Neural progenitor cell (in vitro differentiated cells): ENCODE results near the gene STRA8. TPM values are rescaled to one million over a fixed set of nuclear protein-coding genes. Genes with fewer than 3 reads are reported as not detected.

ENCODE experiments used
- DNase-seq: peaks from one replicate; pipeline ENCODE4 v3.0.0-alpha.2; 2016; ENCODE audit warnings: low spot score
- H2AFZ ChIP-seq: fragments of 200-600 bp; sonication (generic); replicated peaks from 2 replicates; pipeline ENCODE4 v1.6.1; 2016; ENCODE audit warnings: antibody characterized with exemption
- H3F3A ChIP-seq: fragments of 200-600 bp; sonication (generic); 2 replicates; pipeline ENCODE4 v1.6.1; 2016; ENCODE audit warnings: antibody characterized with exemption, low read depth
- H3K27ac ChIP-seq: fragments of 200-600 bp; sonication (generic); 2 replicates; pipeline ENCODE4 v1.5.1; 2016; ENCODE audit warnings: mild to moderate bottlenecking
- H3K27me3 ChIP-seq: fragments of 200-600 bp; sonication (generic); 2 replicates; pipeline ENCODE4 v1.6.1; 2016; ENCODE audit warnings: mild to moderate bottlenecking, moderate library complexity
- H3K36me3 ChIP-seq: fragments of 200-600 bp; sonication (generic); 2 replicates; pipeline ENCODE4 v1.5.1; 2016
- H3K4me1 ChIP-seq: fragments of 200-600 bp; sonication (generic); 2 replicates; pipeline ENCODE4 v1.6.1; 2016; ENCODE audit warnings: mixed run types
- H3K4me2 ChIP-seq: fragments of 200-600 bp; sonication (generic); 2 replicates; pipeline ENCODE4 v1.6.1; 2016
- H3K4me3 ChIP-seq: fragments of 200-600 bp; sonication (generic); 2 replicates; pipeline ENCODE4 v1.5.1; 2016
- H3K79me2 ChIP-seq: fragments of 200-600 bp; sonication (generic); 2 replicates; pipeline ENCODE4 v1.6.1; 2016; ENCODE audit warnings: low read depth
- H3K9ac ChIP-seq: fragments of 200-600 bp; sonication (generic); 2 replicates; pipeline ENCODE4 v1.6.1; 2016
- H3K9me3 ChIP-seq: fragments of 200-600 bp; sonication (generic); 2 replicates; pipeline ENCODE4 v1.5.1; 2016; ENCODE audit warnings: low read depth
- H4K20me1 ChIP-seq: fragments of 200-600 bp; sonication (generic); 2 replicates; pipeline ENCODE4 v1.6.1; 2016; ENCODE audit warnings: low read depth
- H3K27ac Mint-ChIP-seq: 3 replicates; pipeline ENCODE4 v1.8.0; 2021; ENCODE audit warnings: mixed read lengths
- H3K27me3 Mint-ChIP-seq: 2 replicates; pipeline ENCODE4 v1.8.0; 2022; ENCODE audit warnings: low read depth, mild to moderate bottlenecking, inconsistent platforms, moderate library complexity, mixed read lengths; ENCODE audit not compliant: insufficient read depth
- H3K36me3 Mint-ChIP-seq: 3 replicates; pipeline ENCODE4 v1.8.0; 2021; ENCODE audit warnings: mixed read lengths
- H3K4me1 Mint-ChIP-seq: 3 replicates; pipeline ENCODE4 v1.8.0; 2021; ENCODE audit warnings: mixed read lengths
- H3K4me3 Mint-ChIP-seq: 3 replicates; pipeline ENCODE4 v1.8.0; 2021; ENCODE audit warnings: mild to moderate bottlenecking, moderate library complexity, mixed read lengths
- H3K9me3 Mint-ChIP-seq: 3 replicates; pipeline ENCODE4 v1.8.0; 2020; ENCODE audit warnings: mixed read lengths
- EZH2 ChIP-seq: fragments of 200-600 bp; sonication (generic); IDR thresholded peaks from 2 replicates; pipeline ENCODE4 v1.6.1; 2017; ENCODE audit warnings: antibody characterized with exemption, mild to moderate bottlenecking, moderate library complexity
- EZH2phosphoT487 ChIP-seq: fragments of 200-600 bp; sonication (generic); IDR thresholded peaks from 2 replicates; pipeline ENCODE4 v1.6.1; 2017; ENCODE audit warnings: antibody characterized with exemption
- total RNA-seq: library from RNA; depleted of rRNA; stranded (reverse); fragments of >200 nt; gene quantifications from 2 replicates; pipeline ENCODE4 v1.2.3, GENCODE V29; 2015; ENCODE audit warnings: low replicate concordance
- TF ChIP-seq, protein P1 (sequence below): fragments of 200-600 bp; sonication (generic); IDR thresholded peaks from 2 replicates; pipeline ENCODE4 v1.5.1; 2017; ENCODE audit warnings: antibody characterized with exemption, mild to moderate bottlenecking

STRA8 gene
- total RNA-seq, 1 donor from 2014 or later = not detected

GRCh38 chr7:135189221-135189662 is 44.4 kb upstream of the STRA8 start:
- no peak overlapping the region for H3K9ac ChIP-seq
- no peak overlapping the region for H3K27ac ChIP-seq
- Mint-ChIP-seq H3K4me1 (peaks cover 8% of the 10 kb centered on the region), H3K36me3 (peaks cover 19% of the 10 kb centered on the region), H3K27me3 (peaks cover 2% of the 10 kb centered on the region), H3K9me3 (no peaks in the 10 kb centered on the region), H3K4me3 (no peak overlapping the region), H3K27ac (no peak overlapping the region)
- no peaks in the 10 kb centered on the region for H3K9me3 ChIP-seq
- H3K27me3 ChIP-seq = no peaks in the 10 kb centered on the region
- no peaks in the 10 kb centered on the region for H3F3A ChIP-seq
- TF ChIP-seq EZH2 (no peak), EZH2phosphoT487 (no peak)
- TF ChIP-seq, protein P1, sequence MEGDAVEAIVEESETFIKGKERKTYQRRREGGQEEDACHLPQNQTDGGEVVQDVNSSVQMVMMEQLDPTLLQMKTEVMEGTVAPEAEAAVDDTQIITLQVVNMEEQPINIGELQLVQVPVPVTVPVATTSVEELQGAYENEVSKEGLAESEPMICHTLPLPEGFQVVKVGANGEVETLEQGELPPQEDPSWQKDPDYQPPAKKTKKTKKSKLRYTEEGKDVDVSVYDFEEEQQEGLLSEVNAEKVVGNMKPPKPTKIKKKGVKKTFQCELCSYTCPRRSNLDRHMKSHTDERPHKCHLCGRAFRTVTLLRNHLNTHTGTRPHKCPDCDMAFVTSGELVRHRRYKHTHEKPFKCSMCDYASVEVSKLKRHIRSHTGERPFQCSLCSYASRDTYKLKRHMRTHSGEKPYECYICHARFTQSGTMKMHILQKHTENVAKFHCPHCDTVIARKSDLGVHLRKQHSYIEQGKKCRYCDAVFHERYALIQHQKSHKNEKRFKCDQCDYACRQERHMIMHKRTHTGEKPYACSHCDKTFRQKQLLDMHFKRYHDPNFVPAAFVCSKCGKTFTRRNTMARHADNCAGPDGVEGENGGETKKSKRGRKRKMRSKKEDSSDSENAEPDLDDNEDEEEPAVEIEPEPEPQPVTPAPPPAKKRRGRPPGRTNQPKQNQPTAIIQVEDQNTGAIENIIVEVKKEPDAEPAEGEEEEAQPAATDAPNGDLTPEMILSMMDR = no peak
- no peaks in the 10 kb centered on the region for H4K20me1 ChIP-seq
- H3K4me2 ChIP-seq = no peak overlapping the region
- no peaks in the 10 kb centered on the region for H3K36me3 ChIP-seq
- H3K4me1 ChIP-seq = no peaks in the 10 kb centered on the region
- no peak for DNase-seq
- no peak overlapping the region for H2AFZ ChIP-seq
- H3K79me2 ChIP-seq = no peaks in the 10 kb centered on the region
- no peak overlapping the region for H3K4me3 ChIP-seq

DNA sequence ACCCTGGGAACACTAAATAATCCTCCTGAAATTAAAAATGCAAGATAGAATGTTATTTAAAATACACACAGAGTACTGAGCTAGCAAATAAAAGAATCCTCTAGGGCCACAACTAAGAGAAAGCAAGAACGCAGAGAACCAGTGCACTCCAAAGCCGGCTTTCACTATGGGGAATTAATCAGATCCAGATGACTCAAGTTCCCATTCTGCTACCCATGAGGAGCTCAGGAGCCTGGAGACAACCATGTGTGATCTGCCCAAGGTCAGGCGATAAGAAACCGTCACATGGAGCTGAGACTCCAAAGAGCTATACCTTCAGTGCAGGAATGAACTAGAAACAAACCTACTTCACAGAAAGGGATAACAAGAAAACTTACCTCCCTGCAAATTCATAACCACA is 43.7 kb upstream of the STRA8 start:
- Mint-ChIP-seq H3K4me3 (no peak overlapping the region), H3K27ac (no peak overlapping the region), H3K27me3 (peaks cover 2% of the 10 kb centered on the region), H3K9me3 (no peaks in the 10 kb centered on the region), H3K36me3 (peaks cover 19% of the 10 kb centered on the region), H3K4me1 (peaks cover 11% of the 10 kb centered on the region)
- no peak overlapping the region for H2AFZ ChIP-seq
- no peaks in the 10 kb centered on the region for H3K79me2 ChIP-seq
- no peaks in the 10 kb centered on the region for H3K27me3 ChIP-seq
- H3K9ac ChIP-seq = no peak overlapping the region
- H3F3A ChIP-seq = no peaks in the 10 kb centered on the region
- H4K20me1 ChIP-seq = no peaks in the 10 kb centered on the region
- TF ChIP-seq, protein P1 = no peak
- TF ChIP-seq EZH2 = no peak
- no peak for TF ChIP-seq EZH2phosphoT487
- no peak overlapping the region for H3K4me2 ChIP-seq
- DNase-seq = no peak
- H3K27ac ChIP-seq = no peak overlapping the region
- no peaks in the 10 kb centered on the region for H3K36me3 ChIP-seq
- H3K9me3 ChIP-seq = no peaks in the 10 kb centered on the region
- H3K4me3 ChIP-seq = no peak overlapping the region
- H3K4me1 ChIP-seq = no peaks in the 10 kb centered on the region

DNA sequence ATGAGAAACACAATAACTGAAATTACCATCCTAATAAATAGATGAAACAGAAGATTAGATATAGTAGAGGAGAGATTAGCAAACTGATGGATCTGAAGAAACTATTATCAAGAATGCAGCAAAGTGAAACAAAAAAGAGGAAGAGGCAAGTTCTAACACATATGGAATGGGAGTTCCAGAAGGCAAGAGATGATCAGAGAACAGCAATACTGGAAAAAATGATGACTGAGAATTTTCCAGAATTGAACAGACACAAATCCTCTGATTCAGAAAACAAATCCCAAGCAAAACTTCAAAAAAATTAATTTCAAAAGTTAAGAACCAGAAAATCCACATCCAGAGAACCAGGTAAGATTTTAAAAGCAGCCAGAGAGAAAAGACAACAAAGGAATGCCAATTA is 42.9 kb upstream of the STRA8 start:
- H3K36me3 ChIP-seq = no peaks in the 10 kb centered on the region
- no peaks in the 10 kb centered on the region for H3K79me2 ChIP-seq

More for the DNA sequence above, 42.9 kb upstream of the STRA8 start:
- H3K36me3 Mint-ChIP-seq = peaks cover 21% of the 10 kb centered on the region
- Histone ChIP-seq H3K4me2 (no peak overlapping the region), H3K27ac (no peak overlapping the region), H3K9me3 (no peaks in the 10 kb centered on the region), H4K20me1 (no peaks in the 10 kb centered on the region), H2AFZ (no peak overlapping the region), H3K4me3 (no peak overlapping the region), H3K4me1 (no peaks in the 10 kb centered on the region), H3K27me3 (no peaks in the 10 kb centered on the region), H3F3A (no peaks in the 10 kb centered on the region), H3K9ac (no peak overlapping the region)
- H3K4me3 Mint-ChIP-seq = no peak overlapping the region
- H3K4me1 Mint-ChIP-seq = peaks cover 11% of the 10 kb centered on the region
- H3K9me3 Mint-ChIP-seq = no peaks in the 10 kb centered on the region
- H3K27ac Mint-ChIP-seq = no peak overlapping the region
- DNase-seq = no peak
- peaks cover 2% of the 10 kb centered on the region for H3K27me3 Mint-ChIP-seq
- no peak for TF ChIP-seq EZH2
- TF ChIP-seq, protein P1 = no peak
- TF ChIP-seq EZH2phosphoT487 = no peak
